Caco-2 (cell line): Measurements from ENCODE around the gene GALK2. TPM values are rescaled to one million over a fixed set of nuclear protein-coding genes. Genes with fewer than 3 reads are reported as not detected.
A peak's percentile ranks its signal among the peaks of the same experiment; 100 is the strongest.
"Not testable (repeated sequence)": the region's sequence is repeated elsewhere in the genome, so short reads cannot be mapped to it uniquely, and the experiment has no call there.

Experiments used
- BruUV-seq: library from RNA; stranded (reverse); fragments of 400-500 nt; replicated peaks from 2 replicates; lab custom pipeline; 2021; lab: Mats Ljungman, UMichigan
- CTCF ChIA-PET: fragments of 300-600 bp; sonication (Branson Sonifier 250); formaldehyde crosslinking; loops from one replicate; lab custom pipeline; 2022; ENCODE audit warnings: antibody characterized with exemption; lab: Charles Lee
- POLR2A ChIA-PET: fragments of 300-600 bp; sonication (Branson Sonifier 250); formaldehyde crosslinking; loops from one replicate; lab custom pipeline; 2022; ENCODE audit warnings: antibody characterized with exemption; lab: Charles Lee
- DNase-seq, 2 experiments: peaks; one replicate each; pipeline versions ENCODE4 v3.0.0 to v3.0.0-alpha.2; 2020 to 2022
- H3K27me3 ChIP-seq: replicated peaks from 2 replicates; pipeline ENCODE4 v1.6.0; 2011; ENCODE audit warnings: low read length; ENCODE audit not compliant: control insufficient read depth, insufficient read depth
- H3K36me3 ChIP-seq: 2 replicates; pipeline ENCODE4 v1.5.1; 2011; ENCODE audit warnings: low read length; ENCODE audit not compliant: control insufficient read depth, insufficient read depth
- H3K4me1 ChIP-seq: fragments of 250-450 bp; sonication (Bioruptor Pico); 2 replicates; pipeline ENCODE4 v1.5.1; 2020; ENCODE audit warnings: mild to moderate bottlenecking
- H3K4me3 ChIP-seq: 2 replicates; pipeline ENCODE4 v1.5.1; 2011; ENCODE audit warnings: low read depth, mild to moderate bottlenecking, control low read depth, low read length
- H3K9me3 ChIP-seq: fragments of 250-450 bp; sonication (Bioruptor Pico); 2 replicates; pipeline ENCODE4 v1.5.1; 2020; ENCODE audit warnings: mild to moderate bottlenecking, moderate library complexity
- H3K27ac Mint-ChIP-seq: one replicate; pipeline ENCODE4 v1.8.0; 2022; ENCODE audit warnings: mixed read lengths; ENCODE audit not compliant: unreplicated experiment
- H3K27me3 Mint-ChIP-seq: one replicate; pipeline ENCODE4 v1.8.0; 2022; ENCODE audit warnings: mixed read lengths; ENCODE audit not compliant: insufficient read depth, unreplicated experiment
- H3K36me3 Mint-ChIP-seq: one replicate; pipeline ENCODE4 v1.8.0; 2022; ENCODE audit warnings: mild to moderate bottlenecking, mixed read lengths; ENCODE audit not compliant: insufficient read depth, unreplicated experiment
- H3K4me1 Mint-ChIP-seq: one replicate; pipeline ENCODE4 v1.8.0; 2022; ENCODE audit warnings: low read depth, mixed read lengths; ENCODE audit not compliant: unreplicated experiment
- H3K4me3 Mint-ChIP-seq: one replicate; pipeline ENCODE4 v1.8.0; 2022; ENCODE audit warnings: mild to moderate bottlenecking, moderate library complexity, mixed read lengths; ENCODE audit not compliant: unreplicated experiment
- H3K9me3 Mint-ChIP-seq: one replicate; pipeline ENCODE4 v1.8.0; 2022; ENCODE audit warnings: mixed read lengths; ENCODE audit not compliant: unreplicated experiment
- CTCF ChIP-seq, 2 experiments: fragments of 200-600 bp in 1 of 2; IDR thresholded peaks; 1 replicate in 1 of 2; 2 replicates in 1 of 2; pipeline versions ENCODE4 v1.5.1 to v1.8.0; 2011 to 2022; ENCODE audit warnings: antibody characterized with exemption in 1 of 2, control low read depth in 1 of 2, inconsistent platforms in 1 of 2, low read depth in 1 of 2, low read length in 1 of 2, mild to moderate bottlenecking in 1 of 2, moderate library complexity in 1 of 2; ENCODE audit not compliant: insufficient read depth in 1 of 2, severe bottlenecking in 1 of 2, unreplicated experiment in 1 of 2
- intact Hi-C: fragments of 100-400 bp; cut with micrococcal nuclease; formaldehyde crosslinking; loops from one replicate; pipeline ENCODE4 v1.10.0; 2022; ENCODE audit not compliant: unreplicated experiment
- total RNA-seq: library from RNA; stranded (reverse); gene quantifications from 2 replicates; pipeline ENCODE4 v1.2.3, GENCODE V29; 2022

GALK2 gene
- total RNA-seq, 1 experiment from 2014 or later: 25.5 TPM

- Histone ChIP-seq H3K9me3 (no peaks in the 10 kb centered on the region), H3K27me3 (no peaks in the 10 kb centered on the region), H3K4me1 (no peaks in the 10 kb centered on the region), H3K36me3 (no peaks in the 10 kb centered on the region), H3K4me3 (no peak overlapping the region)
- no peak overlapping the region for H3K27ac Mint-ChIP-seq
- no peaks in the 10 kb centered on the region for H3K27me3 Mint-ChIP-seq
- no TSS peak for BruUV-seq
- no peaks in the 10 kb centered on the region for H3K9me3 Mint-ChIP-seq
- TF ChIP-seq CTCF (IDR thresholded peaks at IDR 0.05; ENCODE audit: insufficient read depth in 1 of 2, low read depth in 1 of 2, low read length in 1 of 2, severe bottlenecking in 1 of 2, unreplicated experiment in 1 of 2): no peak
- no peaks in the 10 kb centered on the region for H3K4me1 Mint-ChIP-seq
- ChIA-PET CTCF (no interaction called here), POLR2A (no interaction called here)
- intact Hi-C loops: no loop called here
- H3K36me3 Mint-ChIP-seq: peaks cover 6% of the 10 kb centered on the region
- DNase-seq: no peak
- H3K4me3 Mint-ChIP-seq: no peak overlapping the region
Measured at GRCh38 chr15:49196856-49197255, 26.8 kb downstream of the GALK2 start.

- no peak for TF ChIP-seq CTCF (IDR thresholded peaks at IDR 0.05; ENCODE audit: insufficient read depth in 1 of 2, low read depth in 1 of 2, low read length in 1 of 2, severe bottlenecking in 1 of 2, unreplicated experiment in 1 of 2)
- ChIA-PET CTCF (no interaction called here), POLR2A (no interaction called here)
- no TSS peak for BruUV-seq
- Histone ChIP-seq H3K9me3 (no peaks in the 10 kb centered on the region), H3K27me3 (no peaks in the 10 kb centered on the region), H3K4me1 (no peaks in the 10 kb centered on the region), H3K4me3 (no peak overlapping the region), H3K36me3 (no peaks in the 10 kb centered on the region)
- H3K36me3 Mint-ChIP-seq: peaks cover 13% of the 10 kb centered on the region
- H3K27ac Mint-ChIP-seq: no peak overlapping the region
- H3K27me3 Mint-ChIP-seq: no peaks in the 10 kb centered on the region
- no peaks in the 10 kb centered on the region for H3K9me3 Mint-ChIP-seq
- H3K4me3 Mint-ChIP-seq: no peak overlapping the region
- intact Hi-C loops: no loop called here
- H3K4me1 Mint-ChIP-seq: no peaks in the 10 kb centered on the region
- no peak for DNase-seq
Measured at GRCh38 chr15:49199666-49200065, 29.6 kb downstream of the GALK2 start.

- Histone ChIP-seq H3K36me3 (no peaks in the 10 kb centered on the region), H3K4me3 (no peak overlapping the region), H3K4me1 (no peaks in the 10 kb centered on the region), H3K27me3 (no peaks in the 10 kb centered on the region), H3K9me3 (no peaks in the 10 kb centered on the region)
- Mint-ChIP-seq H3K4me3 (no peak overlapping the region), H3K27ac (no peak overlapping the region), H3K27me3 (no peaks in the 10 kb centered on the region), H3K4me1 (no peaks in the 10 kb centered on the region), H3K9me3 (no peaks in the 10 kb centered on the region), H3K36me3 (peaks cover 13% of the 10 kb centered on the region)
- no peak for DNase-seq
- CTCF ChIA-PET: no interaction called here
- POLR2A ChIA-PET: no interaction called here
- intact Hi-C loops: no loop called here
- TF ChIP-seq CTCF (IDR thresholded peaks at IDR 0.05; ENCODE audit: insufficient read depth in 1 of 2, low read depth in 1 of 2, low read length in 1 of 2, severe bottlenecking in 1 of 2, unreplicated experiment in 1 of 2): no peak
- no TSS peak for BruUV-seq
Measured at GRCh38 chr15:49200347-49200746, 30.3 kb downstream of the GALK2 start.

GRCh38 chr15:49208102-49208501, 38.1 kb downstream of the GALK2 start:
- DNase-seq, BruUV-seq, POLR2A ChIA-PET, H3K36me3 Mint-ChIP-seq, H3K27me3 Mint-ChIP-seq, CTCF ChIA-PET, H3K4me3 ChIP-seq, intact Hi-C loops, H3K36me3 ChIP-seq, H3K27me3 ChIP-seq, H3K4me1 ChIP-seq, H3K9me3 ChIP-seq, H3K4me3 Mint-ChIP-seq: not testable (repeated sequence)
- Mint-ChIP-seq H3K9me3 (peaks cover 48% of the 10 kb centered on the region), H3K4me1 (peaks cover 18% of the 10 kb centered on the region), H3K27ac (peak overlapping the region; percentile 36)
